Activated effector memory CD4-positive, alpha-beta T cell treated with anti-CD3 and anti-CD28 coated beads, Interleukin-2, amount 50 U/mL, for 16 hours (primary cell): ENCODE data around the gene C14orf119.
"Not testable (repeated sequence)": the region's sequence is repeated elsewhere in the genome, so short reads cannot be mapped to it uniquely, and the experiment has no call there.

Source experiments
- DNase-seq: peaks from one replicate; pipeline ENCODE4 v3.0.0-alpha.2; 2020

C14orf119 gene

DNA sequence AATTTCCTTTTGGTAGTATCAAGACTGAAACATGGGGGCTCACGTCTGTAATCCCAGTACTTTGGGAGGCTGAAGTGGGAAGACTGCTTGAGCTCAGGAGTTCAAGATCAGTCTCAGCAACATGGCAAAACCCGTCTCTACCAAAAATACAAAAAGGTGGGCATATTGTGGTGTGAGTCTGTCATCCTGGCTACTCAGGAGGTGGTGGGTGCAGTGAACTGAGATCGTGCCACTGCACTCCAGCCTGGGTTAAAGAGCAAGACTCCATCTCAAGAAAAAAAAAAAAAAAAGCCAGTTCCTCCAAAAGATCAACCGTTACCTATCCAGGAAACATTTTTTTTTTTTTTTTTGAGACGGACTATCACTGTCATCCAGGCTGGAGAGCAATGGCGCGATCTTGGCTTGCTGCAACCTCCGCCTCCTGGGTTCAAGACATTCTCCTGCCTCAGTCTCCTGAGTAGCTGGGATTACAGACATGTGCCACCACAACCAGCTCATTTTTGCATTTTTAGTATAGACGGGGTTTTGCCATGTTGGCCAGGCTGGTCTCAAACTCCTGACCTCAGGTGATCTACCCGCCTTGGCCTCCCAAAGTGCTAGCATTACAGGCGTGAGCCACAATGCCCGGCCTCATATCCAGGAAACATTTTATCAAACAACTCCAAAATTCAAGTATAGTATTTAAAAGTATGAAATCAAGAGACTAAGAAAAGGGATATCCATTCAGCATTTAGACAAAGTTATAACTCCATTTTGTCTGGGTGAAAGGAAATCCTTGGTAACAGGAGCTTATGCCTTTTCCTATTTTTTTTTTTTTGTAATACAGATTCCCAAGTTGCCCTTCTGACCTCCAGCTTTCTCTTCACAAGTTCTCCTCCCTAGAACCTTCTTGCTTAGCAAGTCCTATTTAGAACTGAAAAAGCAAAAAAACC, 3.7 kb upstream of the C14orf119 start:
- DNase-seq, result no peak

DNA sequence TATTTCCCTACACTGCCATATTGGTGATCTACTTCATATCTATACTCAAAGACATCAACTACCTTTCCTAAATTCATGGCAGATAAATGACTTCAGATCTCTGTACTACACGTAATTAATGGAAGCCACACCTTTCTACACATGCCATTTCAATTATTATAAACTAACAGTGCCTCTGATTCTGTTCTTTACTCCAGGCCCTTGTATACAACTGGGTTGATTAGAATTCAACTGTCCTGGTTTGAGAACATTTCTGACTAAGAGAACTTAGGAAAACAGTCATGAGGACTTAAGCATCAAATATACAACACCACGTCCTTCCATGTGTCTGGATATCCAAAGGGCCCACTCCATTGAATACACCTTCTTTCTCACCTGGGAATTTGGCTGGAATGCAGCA, 2.2 kb upstream of the C14orf119 start:
- DNase-seq, result no peak

- DNase-seq, result no peak
These were observed 1.8 kb upstream of the C14orf119 start for GRCh38 chr14:23093526-23093925.

- DNase-seq, result peak; percentile 42
These were observed 1.2 kb upstream of the C14orf119 start for GRCh38 chr14:23093991-23094665.

GRCh38 chr14:23094666-23095195, 574 bp upstream of the C14orf119 start, which contains the start of gene ACIN1:
Gene ACIN1 (minus strand): TSS chr14:23095136. CDS start chr14:23095112, 24 bp downstream.
- DNase-seq, result peak; percentile 89

GRCh38 chr14:23097786-23098185, 2.5 kb downstream of the C14orf119 start:
- DNase-seq, result peak; percentile 30

GRCh38 chr14:23099212-23099861, 4.0 kb downstream of the C14orf119 start:
- DNase-seq, result no peak

GRCh38 chr14:23101213-23101970, 6.1 kb downstream of the C14orf119 start:
- DNase-seq, result no peak

- DNase-seq, result no peak
These were observed 6.8 kb downstream of the C14orf119 start for GRCh38 chr14:23101986-23102625.

DNA sequence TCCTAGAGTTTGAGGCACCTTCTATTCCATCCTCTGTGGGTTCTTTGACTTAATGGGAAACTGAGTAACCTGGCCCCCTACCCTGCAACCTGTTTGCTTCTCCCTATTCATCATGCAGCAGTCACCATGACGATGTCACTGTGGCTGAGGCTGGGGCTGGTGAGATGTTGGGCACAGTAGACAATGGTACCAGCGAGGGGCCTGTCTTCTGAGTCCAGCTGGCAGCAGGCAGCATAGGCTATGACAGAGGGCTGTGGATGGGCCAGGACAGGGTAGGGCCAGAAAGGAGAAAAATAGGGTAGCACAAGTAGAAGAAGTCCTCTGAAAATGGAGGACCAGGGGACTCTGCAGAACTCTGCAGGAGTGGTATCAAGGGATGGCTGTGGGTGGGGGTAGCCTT, 7.5 kb downstream of the C14orf119 start:
- no peak for DNase-seq

GRCh38 chr14:23103581-23103980, 8.3 kb downstream of the C14orf119 start:
- no peak for DNase-seq

GRCh38 chr14:23104070-23104590, 8.8 kb downstream of the C14orf119 start:
- no peak for DNase-seq

- no peak for DNase-seq
These were observed 9.5 kb downstream of the C14orf119 start, which contains the start of gene CIROP for GRCh38 chr14:23104591-23105347. Gene CIROP (minus strand): TSS chr14:23104989. CDS start chr14:23104920, 69 bp downstream.

GRCh38 chr14:23105348-23105824, 10.1 kb downstream of the C14orf119 start:
- no peak for DNase-seq

DNA sequence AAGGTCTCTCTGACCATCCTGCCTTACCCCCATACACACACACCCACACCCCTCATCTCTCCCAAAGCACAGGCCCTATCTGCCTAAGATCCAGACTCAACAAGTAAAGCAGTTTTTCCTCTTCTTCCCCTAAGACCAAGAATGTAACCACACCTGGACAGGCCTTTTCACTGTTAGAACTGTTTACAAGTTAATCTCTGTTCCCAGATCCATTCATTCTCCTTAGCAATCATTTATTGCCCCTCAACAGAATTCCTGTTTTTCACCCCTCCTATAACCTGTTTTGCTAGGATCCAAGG, 11.4 kb downstream of the C14orf119 start:
- no peak for DNase-seq

- DNase-seq, result not testable (repeated sequence)
These were observed 12.3 kb downstream of the C14orf119 start for GRCh38 chr14:23107620-23108019.

DNA sequence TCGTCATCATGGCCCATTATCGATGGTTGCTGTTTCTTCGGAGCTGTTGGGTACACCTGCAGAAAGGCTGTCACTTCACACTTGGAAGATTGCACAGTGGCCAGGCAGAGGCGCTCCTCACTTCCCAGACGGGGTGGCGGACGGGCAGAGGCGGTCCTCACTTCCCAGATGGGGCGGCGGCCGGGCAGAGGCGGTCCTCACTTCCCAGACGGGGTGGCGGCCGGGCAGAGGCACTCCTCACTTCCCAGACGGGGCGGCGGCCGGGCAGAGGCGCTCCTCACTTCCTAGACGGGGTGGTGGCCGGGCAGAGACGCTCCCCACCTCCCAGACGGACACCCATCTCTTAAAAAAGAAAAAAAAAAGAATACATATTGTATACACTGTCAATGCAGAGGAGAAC, 12.9 kb downstream of the C14orf119 start:
- peak; percentile 24 for DNase-seq

DNA sequence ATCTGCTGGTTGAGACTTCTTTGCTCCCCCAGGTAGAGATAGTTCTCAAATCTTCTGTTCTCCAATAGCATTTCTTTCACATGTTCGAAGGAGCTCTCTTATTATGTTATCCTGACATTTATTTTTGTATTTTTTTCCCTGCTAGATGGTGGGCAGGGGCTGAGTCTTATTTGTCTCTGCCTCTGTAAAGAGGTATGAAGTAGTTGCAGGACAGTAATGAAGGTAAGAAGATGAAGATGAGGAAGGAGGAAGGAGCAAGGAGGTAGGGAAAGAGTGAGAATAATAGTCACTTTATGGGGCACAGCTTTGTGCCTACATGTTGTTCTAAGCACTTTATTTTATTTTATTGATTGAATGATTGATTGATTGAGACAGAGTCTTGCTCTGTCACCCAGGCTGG, 14.5 kb downstream of the C14orf119 start:
- DNase-seq, result no peak

DNA sequence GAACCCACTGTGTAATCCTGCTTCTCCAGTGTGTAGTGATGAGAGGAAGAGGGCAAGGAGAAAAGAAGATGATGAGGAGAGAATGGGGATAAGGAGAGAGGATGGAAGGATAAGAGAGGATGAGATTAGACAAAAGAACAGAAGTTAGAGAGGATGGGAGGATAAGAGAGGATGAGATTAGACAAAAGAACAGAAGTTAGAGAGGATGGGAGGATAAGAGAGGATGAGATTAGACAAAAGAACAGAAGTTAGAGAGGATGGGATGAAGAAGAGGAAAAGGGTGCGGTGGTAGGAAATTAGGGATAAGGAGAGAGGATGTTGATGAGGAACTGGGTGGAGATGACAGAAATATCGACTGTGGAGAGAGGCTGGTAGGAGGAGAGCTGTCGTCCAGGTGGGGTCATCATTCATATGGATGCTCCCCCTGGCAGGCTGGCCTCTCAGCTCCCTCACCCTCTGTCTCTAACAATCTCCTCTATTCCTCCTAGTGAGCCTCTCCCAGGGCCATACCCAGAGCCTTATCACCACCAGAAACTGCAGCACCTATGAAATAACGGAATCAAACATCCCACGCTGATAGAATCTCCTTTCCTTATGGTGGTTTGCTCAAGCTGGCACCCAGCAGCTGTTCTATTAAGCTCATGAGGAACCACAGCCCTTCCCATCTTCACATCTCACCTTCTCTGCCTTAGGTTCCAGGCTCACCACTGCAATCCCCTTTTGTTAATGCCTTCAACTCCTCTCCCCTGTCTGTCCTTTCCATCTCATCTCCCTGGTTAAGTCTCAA, 15.5 kb downstream of the C14orf119 start:
- no peak for DNase-seq
